HG03025 (cell line): Measurements from ENCODE around the gene USP31.

Source experiments
- ATAC-seq: cut with Tn5 transposase; IDR thresholded peaks from one replicate; pipeline ENCODE4 v1.9.1; 2021; ENCODE audit warnings: mild to moderate bottlenecking, moderate library complexity; ENCODE audit not compliant: unreplicated experiment, low FRiP score

The USP31 gene, protein sequence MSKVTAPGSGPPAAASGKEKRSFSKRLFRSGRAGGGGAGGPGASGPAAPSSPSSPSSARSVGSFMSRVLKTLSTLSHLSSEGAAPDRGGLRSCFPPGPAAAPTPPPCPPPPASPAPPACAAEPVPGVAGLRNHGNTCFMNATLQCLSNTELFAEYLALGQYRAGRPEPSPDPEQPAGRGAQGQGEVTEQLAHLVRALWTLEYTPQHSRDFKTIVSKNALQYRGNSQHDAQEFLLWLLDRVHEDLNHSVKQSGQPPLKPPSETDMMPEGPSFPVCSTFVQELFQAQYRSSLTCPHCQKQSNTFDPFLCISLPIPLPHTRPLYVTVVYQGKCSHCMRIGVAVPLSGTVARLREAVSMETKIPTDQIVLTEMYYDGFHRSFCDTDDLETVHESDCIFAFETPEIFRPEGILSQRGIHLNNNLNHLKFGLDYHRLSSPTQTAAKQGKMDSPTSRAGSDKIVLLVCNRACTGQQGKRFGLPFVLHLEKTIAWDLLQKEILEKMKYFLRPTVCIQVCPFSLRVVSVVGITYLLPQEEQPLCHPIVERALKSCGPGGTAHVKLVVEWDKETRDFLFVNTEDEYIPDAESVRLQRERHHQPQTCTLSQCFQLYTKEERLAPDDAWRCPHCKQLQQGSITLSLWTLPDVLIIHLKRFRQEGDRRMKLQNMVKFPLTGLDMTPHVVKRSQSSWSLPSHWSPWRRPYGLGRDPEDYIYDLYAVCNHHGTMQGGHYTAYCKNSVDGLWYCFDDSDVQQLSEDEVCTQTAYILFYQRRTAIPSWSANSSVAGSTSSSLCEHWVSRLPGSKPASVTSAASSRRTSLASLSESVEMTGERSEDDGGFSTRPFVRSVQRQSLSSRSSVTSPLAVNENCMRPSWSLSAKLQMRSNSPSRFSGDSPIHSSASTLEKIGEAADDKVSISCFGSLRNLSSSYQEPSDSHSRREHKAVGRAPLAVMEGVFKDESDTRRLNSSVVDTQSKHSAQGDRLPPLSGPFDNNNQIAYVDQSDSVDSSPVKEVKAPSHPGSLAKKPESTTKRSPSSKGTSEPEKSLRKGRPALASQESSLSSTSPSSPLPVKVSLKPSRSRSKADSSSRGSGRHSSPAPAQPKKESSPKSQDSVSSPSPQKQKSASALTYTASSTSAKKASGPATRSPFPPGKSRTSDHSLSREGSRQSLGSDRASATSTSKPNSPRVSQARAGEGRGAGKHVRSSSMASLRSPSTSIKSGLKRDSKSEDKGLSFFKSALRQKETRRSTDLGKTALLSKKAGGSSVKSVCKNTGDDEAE (N-terminal part only)

DNA sequence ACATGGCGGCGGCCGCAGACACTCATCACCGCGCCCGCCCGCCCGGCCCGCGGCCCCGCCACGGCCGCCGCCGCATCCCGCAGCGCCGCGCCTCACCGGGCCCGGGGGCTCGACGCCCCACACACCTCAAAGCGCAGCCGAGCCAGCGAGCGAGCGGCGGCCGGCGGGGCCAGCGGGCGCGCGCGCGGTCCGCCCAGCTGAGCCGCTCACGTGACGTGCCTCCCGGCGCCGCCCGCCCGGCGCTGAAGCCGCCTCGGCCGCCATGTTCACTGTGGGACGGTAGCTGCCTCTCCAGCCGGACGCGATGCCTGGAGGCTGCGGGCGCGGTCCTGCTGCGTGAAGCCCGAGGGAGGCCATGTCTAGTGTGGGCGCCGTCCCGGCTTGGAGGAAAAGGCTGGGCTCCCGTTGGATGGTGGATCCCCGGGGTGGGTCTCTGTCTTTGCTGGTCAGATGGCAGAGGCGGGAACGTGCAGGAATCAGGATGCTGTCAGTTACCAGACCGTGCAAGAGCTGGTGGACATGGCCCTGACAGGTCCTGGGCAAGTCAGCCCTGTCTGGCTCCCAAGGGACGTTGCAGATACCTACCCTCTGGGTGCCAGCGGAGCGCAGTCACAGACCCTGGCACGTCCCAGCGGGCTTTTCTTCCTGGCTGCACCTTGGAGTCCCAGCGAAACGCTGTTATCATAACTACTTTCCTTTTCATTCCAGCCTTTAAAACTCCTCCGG lies at the start of gene USP31:
TSS of gene USP31 (minus strand) at position 186 of the 726 bp plus-strand sequence. CDS start at position 4, 182 bp downstream.
- peak; percentile 89 for ATAC-seq

DNA sequence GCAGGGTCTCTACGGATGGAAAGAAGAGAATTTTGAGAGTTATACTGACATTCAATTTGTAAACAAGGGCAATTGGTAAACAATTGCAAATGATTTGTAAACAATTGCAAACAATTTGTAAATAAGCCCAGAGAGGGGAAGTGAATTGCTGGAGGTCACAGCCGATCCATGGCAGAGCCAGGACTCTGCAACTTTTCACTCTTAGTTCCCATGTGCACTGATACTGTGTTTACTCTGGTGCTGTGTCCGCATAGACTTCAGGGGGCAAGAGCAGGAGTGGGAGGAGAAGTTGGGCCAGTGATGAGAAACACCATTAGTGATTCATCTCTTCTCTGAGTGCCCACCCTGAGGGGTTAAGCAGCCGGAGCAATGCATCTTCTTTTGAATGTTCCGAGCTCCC lies 47.3 kb upstream of the USP31 start:
- no peak for ATAC-seq

DNA sequence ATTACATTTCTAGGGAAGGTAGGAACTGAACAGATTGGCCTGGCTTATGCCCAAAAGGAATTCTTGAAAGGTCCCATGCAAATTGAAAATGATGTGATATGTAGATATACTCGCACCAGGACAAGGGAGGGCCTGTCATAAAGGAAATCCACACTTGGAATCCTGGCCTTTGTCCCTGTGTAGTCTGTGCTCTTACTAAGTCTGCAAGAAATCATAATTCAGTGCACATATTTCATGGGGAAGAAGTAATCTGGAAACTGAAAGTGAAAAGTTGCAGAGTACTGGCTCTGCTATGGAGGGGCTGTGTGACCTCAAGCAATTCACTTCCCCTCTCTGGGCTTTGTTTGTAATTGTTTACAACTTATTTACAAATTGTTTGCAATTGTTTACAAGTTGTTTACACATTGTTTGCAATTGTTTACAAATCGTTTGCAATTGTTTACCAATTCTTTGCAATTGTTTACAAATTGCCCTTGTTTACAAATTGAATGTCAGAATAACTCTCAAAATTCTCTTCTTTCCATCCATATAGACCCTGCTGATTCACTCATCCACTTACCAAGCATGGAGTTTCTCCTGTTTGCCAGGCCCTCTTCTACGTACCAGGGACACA lies 46.2 kb upstream of the USP31 start:
- no peak for ATAC-seq

DNA sequence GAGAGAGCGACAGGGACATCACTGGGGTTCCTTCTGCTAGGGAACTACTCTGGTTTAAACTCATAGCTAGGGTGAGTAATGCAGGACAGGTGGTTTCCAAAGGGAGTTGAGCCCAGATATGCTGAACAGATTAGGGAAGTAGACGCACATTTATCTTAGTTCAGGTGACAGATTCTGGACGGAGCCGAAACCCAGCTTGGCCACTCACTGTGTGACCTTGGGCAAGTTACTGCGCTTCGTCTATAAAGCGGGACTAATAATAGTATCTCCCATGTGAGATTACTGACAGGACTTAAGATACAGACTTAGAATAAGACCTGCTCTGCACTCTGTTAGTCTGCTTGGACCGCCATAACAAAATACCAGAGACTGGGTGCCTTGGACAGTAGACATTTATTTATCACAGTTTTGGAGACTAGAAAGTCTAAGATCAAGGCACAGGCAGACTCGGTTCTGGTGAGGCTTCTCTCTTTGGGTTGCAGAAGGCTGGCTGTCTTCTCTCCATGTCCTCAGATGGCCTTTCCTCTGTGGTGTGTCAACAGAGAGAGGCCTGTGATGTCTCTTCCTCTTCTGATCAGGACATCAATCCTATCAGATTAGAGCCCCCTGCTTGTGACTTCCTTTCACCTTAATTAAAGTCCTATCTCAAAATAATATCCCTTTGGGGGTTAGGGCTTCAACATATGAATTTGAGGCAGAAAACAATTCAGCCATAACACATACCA lies 45.4 kb upstream of the USP31 start:
- ATAC-seq = no peak

DNA sequence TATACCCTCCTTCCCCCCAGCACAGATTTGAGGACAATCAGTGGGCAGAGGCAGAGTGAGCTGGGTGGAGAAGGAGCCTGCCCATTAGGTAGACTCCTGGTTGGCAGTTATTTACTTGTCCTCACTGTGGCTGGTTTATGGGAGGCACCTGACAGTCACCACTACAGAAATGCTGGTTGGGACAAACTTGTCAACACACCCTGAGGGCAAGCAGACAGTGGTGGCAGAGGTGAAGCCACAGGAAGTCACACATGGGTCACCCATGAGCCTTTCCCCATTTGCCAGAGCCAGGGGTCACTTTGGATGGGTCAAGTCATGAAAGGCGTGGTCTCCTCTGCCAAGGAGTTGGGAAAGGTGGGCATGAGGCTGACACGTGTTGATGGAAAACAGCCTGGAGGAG lies 39.7 kb upstream of the USP31 start:
- ATAC-seq = no peak

DNA sequence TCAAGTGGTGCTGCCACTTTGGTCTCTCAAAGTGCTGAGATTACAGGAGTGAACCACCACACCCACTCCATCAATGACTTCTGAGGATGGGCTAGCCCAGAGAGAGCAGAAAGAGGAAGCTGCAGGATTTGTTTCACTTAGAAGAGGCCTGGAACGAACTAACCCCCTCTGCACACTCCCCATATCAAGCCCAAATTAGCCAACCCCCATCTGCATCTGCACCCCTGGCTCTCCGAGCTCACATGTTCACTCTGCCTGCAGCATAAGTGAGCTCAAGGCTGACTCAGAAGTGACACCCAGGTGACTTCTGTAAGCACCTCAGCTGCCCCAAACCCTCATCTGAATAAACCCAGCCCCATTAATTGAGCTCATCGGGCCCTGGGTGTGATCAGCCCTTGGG lies 38.1 kb upstream of the USP31 start:
- ATAC-seq = no peak

DNA sequence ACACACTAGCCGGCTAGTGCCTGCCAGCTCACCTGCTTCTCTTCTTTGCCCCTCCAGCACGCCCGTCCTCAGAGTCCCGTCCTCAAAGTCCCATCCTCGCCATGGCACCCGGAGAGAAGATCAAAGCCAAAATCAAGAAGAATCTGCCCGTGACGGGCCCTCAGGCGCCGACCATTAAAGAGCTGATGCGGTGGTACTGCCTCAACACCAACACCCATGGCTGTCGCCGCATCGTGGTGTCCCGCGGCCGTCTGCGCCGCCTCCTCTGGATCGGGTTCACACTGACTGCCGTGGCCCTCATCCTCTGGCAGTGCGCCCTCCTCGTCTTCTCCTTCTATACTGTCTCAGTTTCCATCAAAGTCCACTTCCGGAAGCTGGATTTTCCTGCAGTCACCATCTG lies 36.9 kb upstream of the USP31 start:
- no peak for ATAC-seq

DNA sequence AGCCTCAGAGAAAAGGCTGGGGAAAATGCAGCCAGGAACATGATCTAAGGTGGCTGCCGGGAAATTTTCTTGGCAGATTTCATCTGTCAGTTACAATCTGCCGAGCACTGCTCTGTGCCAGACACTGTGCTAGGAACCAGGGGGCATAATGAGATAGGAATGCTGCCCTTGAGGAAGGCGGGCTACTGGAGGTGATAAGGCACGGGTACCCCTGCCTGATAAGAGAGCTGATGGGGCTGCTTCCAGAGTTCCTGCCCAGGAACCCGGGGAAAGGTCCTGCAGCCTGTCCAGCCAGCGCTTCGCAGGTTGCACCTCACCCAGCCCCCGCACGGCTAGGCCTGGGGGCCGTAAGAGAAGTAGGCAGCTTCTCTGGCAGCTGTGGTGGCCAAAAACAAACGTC lies 36.4 kb upstream of the USP31 start:
- ATAC-seq = no peak

DNA sequence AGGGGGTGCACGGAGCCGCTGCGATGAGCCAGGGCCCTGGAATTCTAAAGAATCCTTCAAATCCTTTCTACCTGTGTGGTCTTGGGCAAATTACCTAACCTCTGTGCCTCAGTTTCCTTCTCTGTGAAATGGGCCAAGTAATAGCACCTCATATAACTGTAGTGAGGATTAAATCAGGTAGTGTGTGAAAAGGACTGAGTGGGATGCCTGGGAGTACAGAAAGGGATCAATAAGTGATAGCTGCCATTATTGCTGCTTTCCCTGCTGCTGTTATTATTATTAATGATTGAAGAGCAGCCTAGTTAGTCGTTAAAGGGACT lies 34.3 kb upstream of the USP31 start:
- ATAC-seq = no peak

DNA sequence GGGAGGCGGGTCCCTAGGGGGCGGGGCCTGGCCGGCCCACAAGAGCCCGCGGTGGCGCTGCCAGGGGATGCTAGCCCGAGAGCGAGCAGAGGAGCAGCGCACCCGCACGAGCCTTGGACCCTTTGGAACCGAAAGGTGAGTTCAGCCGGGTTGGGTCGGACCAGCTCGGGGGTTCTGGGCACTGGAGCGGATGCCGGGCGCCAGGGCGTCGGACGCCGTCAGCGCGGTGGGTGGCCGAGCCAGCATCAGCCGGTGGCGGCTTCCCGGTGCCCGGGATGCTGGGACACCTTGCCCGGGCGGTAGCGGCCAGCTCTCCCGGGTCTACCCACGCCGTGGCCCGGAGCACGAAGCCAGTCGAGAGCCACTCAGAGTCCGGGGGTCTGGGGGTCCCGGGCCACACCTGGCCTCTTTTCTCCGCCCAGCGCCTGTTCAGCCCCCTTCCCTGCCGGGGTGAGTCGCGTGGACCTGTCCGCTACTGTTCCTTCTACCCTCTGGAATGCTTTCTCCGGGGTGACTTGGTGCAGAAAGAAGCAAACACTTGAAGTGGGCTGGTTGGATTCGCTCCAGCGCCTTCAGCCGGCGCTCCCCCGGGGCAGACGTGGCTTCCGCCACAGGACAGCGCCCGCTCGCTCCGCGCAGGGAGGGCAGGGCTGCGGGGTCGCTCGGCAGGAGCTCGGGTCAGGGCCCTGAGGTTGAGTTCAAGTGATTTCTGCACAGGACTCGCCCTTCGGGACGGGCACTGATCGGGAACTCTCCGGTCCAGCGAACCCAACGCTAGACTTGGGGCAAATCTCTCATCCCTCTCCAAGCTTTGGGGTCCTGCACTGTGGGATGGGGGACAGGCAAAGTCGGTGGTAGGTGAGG lies 33.7 kb upstream of the USP31 start, which contains the start of gene SCNN1G:
TSS of gene SCNN1G (plus strand) at position 67 of the 864 bp plus-strand sequence. CDS start 3,527 bp downstream, outside the sequence.
- ATAC-seq = no peak

DNA sequence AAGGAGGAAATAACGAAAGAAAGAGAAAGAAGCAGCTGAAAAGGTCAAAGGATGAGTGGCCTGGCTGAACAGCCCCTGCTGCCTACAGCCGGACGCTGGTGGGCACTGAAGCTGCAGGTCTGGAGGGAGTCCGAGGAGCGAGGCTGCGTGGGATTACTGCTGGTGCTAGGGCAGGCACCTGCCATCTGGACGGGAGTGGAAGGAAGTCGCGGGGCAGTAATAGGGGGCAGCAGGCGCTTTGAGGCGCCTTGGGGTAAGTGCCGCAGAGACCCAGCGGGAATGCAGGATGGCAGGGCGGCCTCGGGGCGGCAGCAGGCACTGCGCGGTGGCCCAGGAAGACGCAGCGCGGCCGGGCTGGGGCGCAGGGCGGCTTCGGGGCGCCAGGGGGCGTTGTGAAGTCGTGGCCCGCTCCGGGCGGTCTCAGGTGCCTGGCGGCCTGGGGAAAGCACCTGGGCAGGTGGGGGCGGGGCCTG lies 33.0 kb upstream of the USP31 start:
- peak; percentile 53 for ATAC-seq

DNA sequence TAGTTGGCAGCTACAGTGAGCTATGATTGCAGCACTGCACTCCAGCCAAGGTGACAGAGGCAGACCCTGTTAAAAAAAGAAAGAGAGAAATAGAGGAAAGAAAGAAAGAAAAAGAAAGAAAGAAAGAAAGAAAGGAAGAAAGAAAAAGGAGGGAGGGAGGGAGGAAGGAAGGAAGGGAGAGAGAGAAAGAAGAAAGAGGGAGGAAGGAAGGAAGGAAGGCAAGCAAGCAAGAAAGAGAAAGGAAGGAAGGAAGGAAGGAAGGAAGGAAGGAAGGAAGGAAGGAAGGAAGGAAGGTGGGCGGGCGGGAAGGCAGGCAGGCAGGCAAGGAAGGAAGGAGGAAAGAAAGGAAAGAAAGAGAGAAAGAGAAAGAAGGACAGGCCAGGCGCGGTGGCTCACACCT lies 32.3 kb upstream of the USP31 start:
- no peak for ATAC-seq

DNA sequence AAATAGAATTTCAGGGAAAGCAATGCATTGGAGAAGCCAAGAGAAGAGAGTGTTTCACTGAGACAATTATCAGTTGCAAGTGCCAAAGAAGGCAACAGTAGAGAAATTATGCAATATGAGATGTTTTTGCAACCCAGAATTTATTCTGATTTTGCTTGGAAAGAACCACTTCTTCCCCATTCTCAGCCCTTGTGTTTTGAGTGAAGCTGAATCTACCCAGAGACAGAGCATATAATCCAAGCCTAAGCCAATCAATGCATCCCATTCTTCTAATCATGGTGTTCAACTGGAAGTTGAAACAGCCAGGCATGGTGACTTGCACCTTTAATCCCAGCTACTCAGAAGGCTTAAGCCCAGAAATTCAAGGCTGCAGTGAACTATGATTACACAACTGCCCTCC lies 26.4 kb upstream of the USP31 start:
- no peak for ATAC-seq

DNA sequence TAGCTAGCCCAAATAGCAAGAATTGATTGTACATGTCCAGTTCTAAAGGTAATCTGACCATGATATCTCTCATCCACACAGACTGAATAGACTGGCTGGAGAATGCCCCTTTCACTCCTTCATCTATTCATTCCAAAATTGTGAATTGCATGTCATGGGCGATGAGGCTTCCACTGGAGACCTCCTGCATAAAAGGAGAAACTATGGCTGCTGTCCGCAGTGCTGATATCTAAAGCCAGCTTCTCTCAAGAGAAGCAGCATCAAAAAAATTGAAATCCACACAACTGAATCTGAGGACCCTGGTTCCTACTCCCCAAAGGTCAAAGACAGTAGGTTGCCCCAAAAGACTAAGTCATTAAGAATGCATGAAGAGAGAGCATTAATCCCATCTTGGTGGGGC lies 25.4 kb upstream of the USP31 start:
- no peak for ATAC-seq

DNA sequence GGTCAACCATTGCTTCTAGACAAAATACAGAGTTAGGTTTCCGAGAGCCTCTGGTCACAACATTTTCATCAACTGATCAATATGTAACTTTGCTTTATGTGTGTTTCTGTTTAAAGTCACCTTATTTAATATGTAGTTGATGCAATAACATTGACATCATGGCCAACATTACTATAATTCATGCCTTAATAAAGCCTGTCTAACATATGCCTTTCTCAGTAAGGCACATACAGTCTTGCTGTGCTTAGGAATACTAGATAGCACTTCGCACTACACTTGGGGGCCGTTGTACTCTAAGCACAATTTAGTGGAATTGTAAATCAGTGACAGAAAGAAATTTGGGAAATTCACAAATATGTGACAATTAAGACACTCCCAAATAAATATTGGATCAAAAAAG lies 23.7 kb upstream of the USP31 start:
- ATAC-seq = no peak

DNA sequence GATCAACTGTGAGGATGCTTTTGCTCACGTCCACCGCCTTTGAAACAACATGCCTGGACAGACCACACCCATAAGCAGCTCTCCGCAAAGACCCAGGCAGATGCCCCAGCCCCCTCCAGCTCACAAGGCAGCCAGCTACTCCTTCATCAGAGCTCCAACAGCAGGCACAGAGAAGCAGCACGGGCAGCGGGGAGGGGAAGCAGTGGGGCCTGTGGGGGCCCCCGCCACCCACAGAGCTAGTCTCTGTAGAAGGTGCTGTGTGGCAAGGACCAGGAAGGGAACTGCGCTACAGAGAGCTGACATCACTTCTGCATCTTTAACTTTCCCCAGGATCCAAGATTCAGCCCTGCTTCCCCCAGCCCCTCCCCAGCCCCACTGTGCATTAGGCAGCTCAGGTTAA lies 23.3 kb upstream of the USP31 start:
- no peak for ATAC-seq

DNA sequence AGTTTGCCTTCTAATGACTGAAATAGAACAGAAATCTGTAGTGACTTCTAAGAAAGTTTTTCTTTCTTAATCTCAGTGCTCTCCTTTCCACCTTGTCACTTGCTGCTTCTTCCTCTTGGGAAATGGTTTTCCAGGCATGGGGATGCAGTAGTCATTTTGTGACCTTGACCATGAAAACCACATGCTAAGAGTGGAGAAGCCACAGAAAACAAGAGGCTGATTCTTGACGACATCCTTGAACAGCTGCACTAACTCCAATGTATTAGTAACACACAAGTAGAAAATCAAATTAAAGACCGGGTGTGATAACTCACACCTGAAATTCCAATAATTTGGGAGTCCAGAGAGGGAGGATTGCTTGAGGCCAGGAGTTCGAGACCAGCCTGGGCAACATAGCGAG lies 15.5 kb upstream of the USP31 start:
- ATAC-seq = no peak

DNA sequence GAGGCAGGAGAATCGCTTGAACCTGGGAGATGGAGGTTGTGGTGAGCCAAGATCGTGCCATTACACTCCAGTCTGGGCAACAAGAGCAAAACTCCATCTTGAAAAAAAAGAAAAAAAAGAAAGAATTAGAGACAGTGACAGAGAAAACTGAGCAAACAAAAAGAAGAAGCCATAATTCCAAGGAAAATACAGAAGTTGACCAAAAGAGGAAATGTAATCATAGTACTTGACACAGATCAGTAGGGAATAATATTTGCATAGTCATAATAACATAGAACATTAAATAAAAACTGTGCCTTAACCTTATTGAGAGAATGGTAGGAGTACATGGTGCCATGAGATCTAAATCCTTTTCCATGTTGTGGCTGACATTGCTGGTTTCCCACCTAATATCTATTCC lies 14.7 kb upstream of the USP31 start:
- ATAC-seq = no peak
